Measurements from ENCODE around the gene SLC12A7. TPM values are rescaled to one million over a fixed set of nuclear protein-coding genes. Genes with fewer than 3 reads are reported as not detected.

Gene SLC12A7
- total and polyA plus RNA-seq, 12 donors = 1.3 to 52.6 (median 24.4) TPM

- DNase-seq = peak in 3 of 7 donors; percentile 42 to 44 (median 43)
- intact Hi-C loops (cut with DNase I) = no loop called here
- Histone ChIP-seq H3K4me3 (no peak overlapping the region), H3K27ac (peak overlapping the region in 1 of 5 donors; percentile 45), H3K36me3 (replicated peaks in 1 of 2) (peaks cover 0 to 60% of the 10 kb centered on the region in 2 donors), H3K4me1 (replicated peaks in 1 of 2) (peaks cover 0 to 14% of the 10 kb centered on the region in 2 donors), H3K27me3 (no peaks in the 10 kb centered on the region), H3K9me3 (replicated peaks in 1 of 3) (no peaks in the 10 kb centered on the region)
- no peak for TF ChIP-seq CTCF (IDR thresholded peaks at IDR 0.05)
- no peak for TF ChIP-seq POLR2A (IDR thresholded peaks at IDR 0.05)
- 57 to 70% (median 63%) methylated on average over 11 to 15 of the region's 15 CpGs for WGBS, 4 donors
Observed at GRCh38 chr5:1089621-1090040, 22.2 kb downstream of the SLC12A7 start.

GRCh38 chr5:1089146-1089545 is 22.7 kb downstream of the SLC12A7 start:
- no peak for TF ChIP-seq POLR2A (IDR thresholded peaks at IDR 0.05)
- no peak for TF ChIP-seq CTCF (IDR thresholded peaks at IDR 0.05)
- H3K4me3 ChIP-seq = no peak overlapping the region
- no peaks in the 10 kb centered on the region for H3K9me3 ChIP-seq (replicated peaks in 1 of 3)
- WGBS, 4 donors = 55 to 76% (median 75%) methylated on average over 8 to 11 of the region's 11 CpGs
- peaks cover 0 to 14% of the 10 kb centered on the region in 2 donors for H3K4me1 ChIP-seq (replicated peaks in 1 of 2)
- intact Hi-C loops (cut with DNase I) = no loop called here
- no peak for DNase-seq
- H3K36me3 ChIP-seq (replicated peaks in 1 of 2) = peaks cover 0 to 65% of the 10 kb centered on the region in 2 donors
- no peaks in the 10 kb centered on the region for H3K27me3 ChIP-seq
- H3K27ac ChIP-seq = no peak overlapping the region

- 95 to 96% (median 96%) methylated on average over 15 to 30 of the region's 30 CpGs for WGBS, 4 donors
Observed at GRCh38 chr5:1088726-1089125, 23.1 kb downstream of the SLC12A7 start.

GRCh38 chr5:1088031-1088430 is 23.8 kb downstream of the SLC12A7 start:
- intact Hi-C loops (cut with DNase I) = no loop called here
- TF ChIP-seq CTCF (IDR thresholded peaks at IDR 0.05) = no peak
- TF ChIP-seq POLR2A (IDR thresholded peaks at IDR 0.05) = no peak
- peaks cover 0 to 14% of the 10 kb centered on the region in 2 donors for H3K4me1 ChIP-seq (replicated peaks in 1 of 2)
- H3K36me3 ChIP-seq (replicated peaks in 1 of 2) = peaks cover 0 to 67% of the 10 kb centered on the region in 2 donors
- H3K27me3 ChIP-seq = no peaks in the 10 kb centered on the region
- no peaks in the 10 kb centered on the region for H3K9me3 ChIP-seq (replicated peaks in 1 of 3)
- no peak for DNase-seq
- no peak overlapping the region for H3K27ac ChIP-seq
- no peak overlapping the region for H3K4me3 ChIP-seq
- 94 to 97% (median 96%) methylated on average over 4 to 26 of the region's 26 CpGs for WGBS, 4 donors

More at GRCh38 chr5:1088726-1089125, 23.1 kb downstream of the SLC12A7 start:
- no peak overlapping the region for H3K4me3 ChIP-seq
- H3K27me3 ChIP-seq = no peaks in the 10 kb centered on the region
- H3K27ac ChIP-seq = no peak overlapping the region
- peaks cover 0 to 67% of the 10 kb centered on the region in 2 donors for H3K36me3 ChIP-seq (replicated peaks in 1 of 2)
- peaks cover 0 to 14% of the 10 kb centered on the region in 2 donors for H3K4me1 ChIP-seq (replicated peaks in 1 of 2)
- H3K9me3 ChIP-seq (replicated peaks in 1 of 3) = no peaks in the 10 kb centered on the region
- intact Hi-C loops (cut with DNase I) = no loop called here
- TF ChIP-seq POLR2A (IDR thresholded peaks at IDR 0.05) (no peak), CTCF (IDR thresholded peaks at IDR 0.05) (no peak)
- no peak for DNase-seq
